ENCODE results near the gene GSTA4. TPM values are rescaled to one million over a fixed set of nuclear protein-coding genes. Genes with fewer than 3 reads are reported as not detected.
"Not testable (repeated sequence)": the region's sequence is repeated elsewhere in the genome, so short reads cannot be mapped to it uniquely, and the experiment has no call there.

Gene GSTA4
- total RNA-seq, 1 donor from 2014 or later, result 72.4 TPM

DNA sequence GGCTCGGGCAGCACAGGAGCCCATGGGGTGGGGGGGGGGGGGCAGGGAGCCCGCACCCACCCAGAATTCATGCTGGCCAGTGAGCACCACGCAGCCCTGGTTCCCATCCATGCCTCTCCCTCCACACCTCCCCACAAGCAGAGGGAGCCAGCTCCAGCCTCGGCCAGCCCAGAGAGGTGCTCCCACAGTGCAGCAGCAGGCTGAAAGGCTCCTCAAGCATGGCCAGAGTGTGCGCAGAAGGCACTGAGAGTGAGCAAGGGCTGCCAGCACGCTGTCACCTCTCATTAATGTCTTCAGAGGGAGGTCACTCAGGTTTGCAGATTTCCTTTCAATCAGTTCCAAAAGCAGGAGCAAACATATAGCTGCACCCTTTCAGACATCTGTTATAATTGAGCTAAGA lies 32.4 kb downstream of the GSTA4 start:
- intact Hi-C loops (cut with DNase I), result no loop called here
- Histone ChIP-seq H3K36me3 (no peaks in the 10 kb centered on the region), H3K9me3 (no peaks in the 10 kb centered on the region), H3K4me3 (no peak overlapping the region), H3K27ac (no peak overlapping the region), H3K27me3 (no peaks in the 10 kb centered on the region), H3K4me1 (no peaks in the 10 kb centered on the region)
- ATAC-seq, result no peak
- DNase-seq, result no peak
- TF ChIP-seq, protein P1, sequence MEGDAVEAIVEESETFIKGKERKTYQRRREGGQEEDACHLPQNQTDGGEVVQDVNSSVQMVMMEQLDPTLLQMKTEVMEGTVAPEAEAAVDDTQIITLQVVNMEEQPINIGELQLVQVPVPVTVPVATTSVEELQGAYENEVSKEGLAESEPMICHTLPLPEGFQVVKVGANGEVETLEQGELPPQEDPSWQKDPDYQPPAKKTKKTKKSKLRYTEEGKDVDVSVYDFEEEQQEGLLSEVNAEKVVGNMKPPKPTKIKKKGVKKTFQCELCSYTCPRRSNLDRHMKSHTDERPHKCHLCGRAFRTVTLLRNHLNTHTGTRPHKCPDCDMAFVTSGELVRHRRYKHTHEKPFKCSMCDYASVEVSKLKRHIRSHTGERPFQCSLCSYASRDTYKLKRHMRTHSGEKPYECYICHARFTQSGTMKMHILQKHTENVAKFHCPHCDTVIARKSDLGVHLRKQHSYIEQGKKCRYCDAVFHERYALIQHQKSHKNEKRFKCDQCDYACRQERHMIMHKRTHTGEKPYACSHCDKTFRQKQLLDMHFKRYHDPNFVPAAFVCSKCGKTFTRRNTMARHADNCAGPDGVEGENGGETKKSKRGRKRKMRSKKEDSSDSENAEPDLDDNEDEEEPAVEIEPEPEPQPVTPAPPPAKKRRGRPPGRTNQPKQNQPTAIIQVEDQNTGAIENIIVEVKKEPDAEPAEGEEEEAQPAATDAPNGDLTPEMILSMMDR (IDR thresholded peaks at IDR 0.05), result no peak

DNA sequence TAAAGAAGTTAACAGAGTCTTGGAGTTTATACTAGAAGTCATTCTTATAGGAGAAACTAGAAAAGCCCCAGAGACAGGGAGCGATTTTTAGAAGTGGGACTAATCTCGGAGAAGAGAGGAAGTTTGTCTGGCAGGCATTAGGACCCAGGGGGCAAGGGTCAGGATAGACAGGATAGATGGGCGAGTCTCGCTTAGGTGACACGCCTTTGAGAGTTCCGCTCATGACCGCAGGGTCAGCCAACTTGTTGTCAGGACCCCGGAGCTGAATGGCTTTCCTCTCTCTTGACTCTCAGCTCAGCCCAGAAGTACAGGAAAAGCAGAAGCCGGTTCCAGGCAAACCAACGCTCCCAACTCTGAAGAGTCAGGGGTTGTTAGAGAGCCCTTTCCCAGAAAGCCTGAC lies 34.1 kb downstream of the GSTA4 start:
- DNase-seq; H3K27ac ChIP-seq; H3K27me3 ChIP-seq; intact Hi-C loops (cut with DNase I); H3K4me1 ChIP-seq; H3K36me3 ChIP-seq; H3K4me3 ChIP-seq; H3K9me3 ChIP-seq; ATAC-seq: not testable (repeated sequence)

DNA sequence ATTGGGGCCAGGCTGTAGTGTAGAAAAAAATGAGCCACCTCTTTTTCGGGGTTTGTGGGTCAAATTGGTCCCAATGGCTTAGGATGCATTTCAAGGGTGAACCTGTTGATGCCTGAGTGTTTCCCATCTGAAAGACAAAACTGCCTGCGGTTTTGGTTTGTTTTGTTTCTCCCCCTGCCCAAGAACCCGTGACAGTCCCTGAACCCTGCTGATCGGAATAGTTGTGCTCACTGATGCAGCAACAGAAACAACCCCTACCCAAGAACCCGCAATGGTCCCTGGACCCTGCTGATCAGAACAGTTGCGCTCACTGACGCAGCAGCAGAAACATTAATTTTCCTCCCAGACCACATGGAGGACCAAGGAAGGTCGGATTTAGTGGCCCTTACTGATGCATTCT lies 34.9 kb downstream of the GSTA4 start:
- intact Hi-C loops (cut with DNase I); H3K36me3 ChIP-seq; DNase-seq; H3K4me3 ChIP-seq; H3K27me3 ChIP-seq; ATAC-seq; H3K27ac ChIP-seq; H3K4me1 ChIP-seq; H3K9me3 ChIP-seq: not testable (repeated sequence)

DNA sequence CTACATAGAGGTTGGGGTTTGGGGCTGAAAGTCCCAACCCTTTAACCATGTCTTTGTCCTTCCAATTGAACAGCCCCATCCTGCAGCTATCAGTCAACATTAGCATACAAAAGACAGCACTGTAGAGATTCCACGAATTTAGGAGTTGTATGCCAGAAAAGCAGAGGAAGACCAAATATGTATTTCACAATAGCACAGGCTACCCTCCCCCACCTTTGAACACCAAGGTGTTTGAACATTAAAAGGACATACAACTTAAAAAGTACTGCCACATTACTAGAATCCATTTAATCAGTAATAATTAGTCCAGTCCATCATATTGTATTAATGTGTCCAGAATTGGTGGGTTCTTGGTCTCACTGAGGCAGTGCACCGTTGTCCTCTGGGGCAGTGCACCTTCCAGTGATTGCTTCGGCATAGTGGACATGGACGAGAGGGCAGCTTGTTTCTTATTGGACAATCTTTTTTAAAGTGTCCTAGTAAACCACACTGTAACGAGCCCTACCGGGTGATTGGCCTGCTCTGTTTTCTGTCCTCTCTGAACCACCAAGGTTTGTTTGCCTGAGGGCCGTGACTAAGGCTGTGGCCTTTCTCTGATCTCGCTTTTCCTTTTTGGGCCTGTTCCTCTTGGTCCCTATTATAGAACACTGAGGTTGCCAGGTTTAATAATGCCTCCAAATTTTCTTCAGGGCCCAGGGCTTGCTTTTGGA lies 36.4 kb downstream of the GSTA4 start:
- no peaks in the 10 kb centered on the region for H3K4me1 ChIP-seq
- no peak overlapping the region for H3K27ac ChIP-seq
- ATAC-seq, result no peak
- no peaks in the 10 kb centered on the region for H3K9me3 ChIP-seq
- H3K4me3 ChIP-seq, result no peak overlapping the region
- no peak for DNase-seq
- TF ChIP-seq, protein P1 (IDR thresholded peaks at IDR 0.05), result no peak
- H3K36me3 ChIP-seq, result no peaks in the 10 kb centered on the region
- intact Hi-C loops (cut with DNase I), result no loop called here
- no peaks in the 10 kb centered on the region for H3K27me3 ChIP-seq

DNA sequence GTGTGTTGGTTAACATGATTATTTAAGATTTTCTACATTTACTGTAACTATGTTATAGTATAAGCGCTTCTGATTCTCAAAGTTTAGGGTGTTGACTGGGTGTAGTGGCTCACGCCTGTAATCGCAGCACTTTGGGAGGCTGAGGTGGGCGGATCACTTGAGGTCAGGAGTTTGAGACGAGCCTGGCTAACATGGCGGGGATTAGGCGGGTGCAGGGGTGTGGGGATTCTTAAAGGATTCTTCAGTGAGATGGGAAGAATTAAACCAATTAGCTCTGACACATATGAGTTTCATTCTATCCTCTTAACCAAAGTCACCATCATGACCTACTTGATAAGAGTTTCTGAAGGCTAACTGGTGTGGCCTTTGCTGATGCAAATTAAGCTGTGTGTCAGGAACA lies 39.2 kb downstream of the GSTA4 start:
- DNase-seq (no peak), ATAC-seq (no peak)
- TF ChIP-seq, protein P1 (IDR thresholded peaks at IDR 0.05), result no peak
- Histone ChIP-seq H3K4me1 (no peaks in the 10 kb centered on the region), H3K9me3 (no peaks in the 10 kb centered on the region), H3K27ac (no peak overlapping the region), H3K27me3 (no peaks in the 10 kb centered on the region), H3K36me3 (no peaks in the 10 kb centered on the region), H3K4me3 (no peak overlapping the region)
- intact Hi-C loops (cut with DNase I), result no loop called here

DNA sequence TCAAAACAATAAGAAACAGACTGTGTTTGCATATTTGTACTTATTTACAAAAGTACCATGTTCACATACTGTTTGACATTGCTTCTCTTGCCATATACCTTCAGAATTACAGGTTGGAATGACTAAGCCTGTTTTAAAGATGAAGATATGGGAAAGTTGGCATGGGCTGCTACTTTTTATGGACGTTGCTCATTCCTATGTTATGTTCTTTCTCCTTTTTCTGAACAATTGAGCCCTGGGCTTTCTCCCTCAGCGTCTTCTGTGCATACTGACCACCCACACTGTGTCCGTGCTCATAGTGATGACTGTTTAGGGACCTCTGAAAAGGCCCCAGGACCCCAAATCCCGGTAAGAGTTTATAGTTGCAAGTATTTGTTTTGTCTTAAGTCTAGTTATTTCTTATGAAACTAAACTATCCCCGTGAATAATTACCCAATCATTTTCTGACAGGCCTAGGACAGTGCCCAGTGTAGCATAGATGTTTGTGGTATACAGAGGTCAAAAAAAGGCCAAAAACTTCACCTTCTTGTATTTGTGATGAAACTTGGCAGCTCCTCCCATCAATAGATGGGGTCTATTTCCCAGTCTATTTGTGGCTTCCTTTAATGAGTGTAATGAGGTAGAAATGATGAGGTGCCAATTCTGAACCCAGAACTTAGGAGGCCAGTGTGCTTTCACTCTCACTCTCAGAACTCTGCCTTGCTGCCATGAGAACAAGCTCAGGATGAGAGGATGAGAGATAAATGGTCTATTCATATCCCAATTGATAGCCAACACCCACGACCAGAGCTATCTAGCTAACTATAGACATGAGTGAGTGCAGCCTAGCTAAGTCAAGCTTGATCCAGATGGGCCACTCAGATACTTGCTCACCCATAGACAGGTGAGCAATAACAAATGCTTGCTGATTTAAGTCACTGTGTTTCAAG lies 40.9 kb downstream of the GSTA4 start:
- Histone ChIP-seq H3K27me3 (no peaks in the 10 kb centered on the region), H3K4me1 (no peaks in the 10 kb centered on the region), H3K9me3 (no peaks in the 10 kb centered on the region), H3K36me3 (no peaks in the 10 kb centered on the region), H3K27ac (no peak overlapping the region), H3K4me3 (no peak overlapping the region)
- DNase-seq (no peak), ATAC-seq (no peak)
- TF ChIP-seq, protein P1 (IDR thresholded peaks at IDR 0.05), result no peak
- intact Hi-C loops (cut with DNase I), result no loop called here
